A549 (cell line): Measurements from ENCODE around the gene IRF1. TPM values are rescaled to one million over a fixed set of nuclear protein-coding genes. Genes with fewer than 3 reads are reported as not detected.

Experiments used
- ATAC-seq, 2 experiments: fragments of 200-7000 bp in 1 of 2; fragments of >200 bp in 1 of 2; cut with Nextera tagmentation in 1 of 2; cut with Tn5 transposase in 1 of 2; 3 replicates each; pipeline versions ENCODE4 v1.8.0 to v1.9.1; 2018 to 2020; ENCODE audit warnings: mild to moderate bottlenecking in 1 of 2, moderate library complexity in 1 of 2
- CTCF ChIA-PET: fragments of 300-600 bp; sonication (Branson Sonifier 250); formaldehyde crosslinking; extraction: SDS; loops from one replicate; lab custom pipeline; 2021; ENCODE audit warnings: antibody characterized with exemption, inconsistent platforms; lab: Yijun Ruan, JAX
- POLR2A ChIA-PET: fragments of 350-600 bp; formaldehyde crosslinking; extraction: SDS; loops from one replicate; lab custom pipeline; 2021; ENCODE audit warnings: antibody characterized with exemption, inconsistent platforms; lab: Yijun Ruan, JAX
- DNase-seq, 2 experiments: peaks; one replicate each; pipeline versions ENCODE4 v3.0.0 to v3.0.0-alpha.2; 2011 to 2016; ENCODE audit warnings: low read depth in 1 of 2, low spot score in 1 of 2
- FAIRE-seq: peaks from 2 replicates; lab custom pipeline; 2011; peaks lifted over from hg19 to GRCh38; lab: Jason Lieb, UNC
- H3K27ac ChIP-seq, 2 experiments: fragments of >200 bp; sonication (Bioruptor Twin); formaldehyde crosslinking; 3 replicates each; pipeline ENCODE4 v1.5.1; 2016 to 2017
- H3K4me1 ChIP-seq: fragments of >200 bp; sonication (Bioruptor Twin); formaldehyde crosslinking; 3 replicates; pipeline ENCODE4 v1.6.1; 2016
- H3K4me2 ChIP-seq: fragments of >200 bp; sonication (Bioruptor Twin); formaldehyde crosslinking; 3 replicates; pipeline ENCODE4 v1.6.1; 2016
- H3K4me3 ChIP-seq: fragments of >200 bp; sonication (Bioruptor Twin); formaldehyde crosslinking; 3 replicates; pipeline ENCODE4 v1.5.1; 2016
- H3K9me3 ChIP-seq: fragments of >200 bp; sonication (Bioruptor Twin); formaldehyde crosslinking; 3 replicates; pipeline ENCODE4 v1.6.1; 2016
- CBX8 ChIP-seq: fragments of 200-600 bp; sonication (generic); IDR thresholded peaks from 2 replicates; pipeline ENCODE4 v1.6.1; 2016
- CHD2 ChIP-seq: fragments of 150-350 bp; IDR thresholded peaks from 2 replicates; pipeline ENCODE4 v1.6.1; 2014; ENCODE audit warnings: low read length; ENCODE audit not compliant: partially characterized antibody
- CTCF ChIP-seq: fragments of >200 bp; sonication (Bioruptor Twin); formaldehyde crosslinking; IDR thresholded peaks from 3 replicates; pipeline ENCODE4 v1.5.1; 2016
- EHF ChIP-seq: fragments of 250-450 bp; sonication (Bioruptor Pico); IDR thresholded peaks from 2 replicates; pipeline ENCODE4 v1.5.0; 2020; ENCODE audit warnings: mild to moderate bottlenecking
- ESRRA ChIP-seq: fragments of 150-350 bp; IDR thresholded peaks from 2 replicates; pipeline ENCODE4 v1.6.1; 2014; ENCODE audit warnings: mild to moderate bottlenecking, low read length, borderline replicate concordance
- FOSL2 ChIP-seq, 2 experiments: fragments of 450-650 bp in 1 of 2; fragments of >200 bp in 1 of 2; sonication (Bioruptor Twin) in 1 of 2; formaldehyde crosslinking; IDR thresholded peaks; 2 replicates each; pipeline versions ENCODE4 v1.5.0 to v1.6.1; 2016 to 2020; ENCODE audit warnings: mild to moderate bottlenecking in 1 of 2, moderate library complexity in 1 of 2
- FOXS1 ChIP-seq: fragments of 250-450 bp; sonication (Bioruptor Pico); IDR thresholded peaks from 2 replicates; pipeline ENCODE4 v1.5.0; 2020; ENCODE audit warnings: mild to moderate bottlenecking, moderate library complexity
- GATA3 ChIP-seq: IDR thresholded peaks from 2 replicates; pipeline ENCODE4 v1.6.1; 2012; ENCODE audit warnings: borderline replicate concordance
- HDAC2 ChIP-seq: fragments of 200-600 bp; sonication (generic); IDR thresholded peaks from 2 replicates; pipeline ENCODE4 v1.6.1; 2016
- HEYL ChIP-seq: fragments of 250-450 bp; sonication (Bioruptor Pico); IDR thresholded peaks from 2 replicates; pipeline ENCODE4 v1.8.0; 2021; ENCODE audit warnings: mild to moderate bottlenecking, moderate library complexity
- HOXB5 ChIP-seq: fragments of 250-450 bp; sonication (Bioruptor Pico); IDR thresholded peaks from 2 replicates; pipeline ENCODE4 v1.5.0; 2020; ENCODE audit warnings: mild to moderate bottlenecking, moderate library complexity
- JUNB ChIP-seq: fragments of >200 bp; sonication (Bioruptor Twin); formaldehyde crosslinking; IDR thresholded peaks from 2 replicates; pipeline ENCODE4 v1.6.1; 2016
- MAFK ChIP-seq: fragments of 450-650 bp; IDR thresholded peaks from 2 replicates; pipeline ENCODE4 v1.6.1; 2014; ENCODE audit not compliant: partially characterized antibody
- MAZ ChIP-seq: fragments of 150-350 bp; IDR thresholded peaks from 2 replicates; pipeline ENCODE4 v1.6.1; 2014; ENCODE audit warnings: antibody characterized with exemption, low read depth, low read length, borderline replicate concordance
- MYC ChIP-seq: IDR thresholded peaks from 2 replicates; pipeline ENCODE4 v1.6.1; 2012; ENCODE audit warnings: mild to moderate bottlenecking, inconsistent platforms, low read length, improper control_type of control experiment, borderline replicate concordance
- NFE2L2 ChIP-seq: fragments of 150-350 bp; conservative IDR thresholded peaks from 2 replicates; pipeline ENCODE4 v1.6.1; 2014; ENCODE audit warnings: low read length
- NPAS2 ChIP-seq: fragments of 250-450 bp; sonication (Bioruptor Pico); IDR thresholded peaks from 2 replicates; pipeline ENCODE4 v1.8.0; 2022; ENCODE audit warnings: mild to moderate bottlenecking, moderate library complexity, borderline replicate concordance
- PHF8 ChIP-seq: fragments of 200-600 bp; sonication (generic); IDR thresholded peaks from 2 replicates; pipeline ENCODE4 v1.6.1; 2016; ENCODE audit warnings: low read depth, mild to moderate bottlenecking, antibody characterized with exemption, moderate library complexity, borderline replicate concordance
- POLR2A ChIP-seq: IDR thresholded peaks from 2 replicates; pipeline ENCODE4 v1.6.1; 2012; ENCODE audit warnings: mild to moderate bottlenecking, low read length
- POLR2AphosphoS2 ChIP-seq: conservative IDR thresholded peaks from 2 replicates; pipeline ENCODE4 v1.6.1; 2012; ENCODE audit warnings: low read length, improper control_type of control experiment, inconsistent platforms
- RAD21 ChIP-seq, 2 experiments: fragments of >200 bp in 1 of 2; sonication (Bioruptor Twin) in 1 of 2; formaldehyde crosslinking in 1 of 2; IDR thresholded peaks in 1 of 2; conservative IDR thresholded peaks in 1 of 2; 2 replicates in 1 of 2; 3 replicates in 1 of 2; pipeline ENCODE4 v1.6.1; 2012 to 2018; ENCODE audit warnings: inconsistent platforms in 1 of 2
- SMC3 ChIP-seq: fragments of >200 bp; sonication (Bioruptor Twin); formaldehyde crosslinking; IDR thresholded peaks from 3 replicates; pipeline ENCODE4 v1.6.1; 2018; ENCODE audit warnings: inconsistent platforms
- SREBF2 ChIP-seq: fragments of 450-650 bp; IDR thresholded peaks from 2 replicates; pipeline ENCODE4 v1.6.1; 2014; ENCODE audit warnings: mild to moderate bottlenecking, moderate library complexity
- TP53 ChIP-seq: fragments of 250-450 bp; sonication (Bioruptor Pico); IDR thresholded peaks from 2 replicates; pipeline ENCODE4 v1.5.0; 2021; ENCODE audit warnings: mild to moderate bottlenecking, moderate library complexity
- ZC3H11A ChIP-seq: fragments of 450-650 bp; IDR thresholded peaks from 2 replicates; pipeline ENCODE4 v1.6.1; 2014; ENCODE audit warnings: antibody characterized with exemption, mild to moderate bottlenecking
- WGBS: methylation state at CpG from one replicate; pipeline ENCODE4 v1.1.6; 2017; ENCODE audit errors: missing lambda C conversion rate; 5-methylcytosine and 5-hydroxymethylcytosine counted together
- polyA plus RNA-seq, 4 experiments: library from polyadenylated mRNA; depleted of rRNA in 3 of 4; stranded (reverse); fragments of >200 nt; fragmentation: RNase III in 1 of 4; extraction: RNeasy Plus Mini Kit Qiagen cat#74134 plus additional on column Dnase treatment in 1 of 4; gene quantifications; 2 replicates in 3 of 4; 3 replicates in 1 of 4; pipeline ENCODE4 v1.2.3, GENCODE V29; 2011 to 2017
- TF ChIP-seq, protein P1 (sequence below): fragments of 450-650 bp; IDR thresholded peaks from 2 replicates; pipeline ENCODE4 v1.6.1; 2014; ENCODE audit warnings: antibody characterized with exemption
- TF ChIP-seq, protein P2 (sequence below): fragments of >200 bp; sonication (Bioruptor Twin); formaldehyde crosslinking; IDR thresholded peaks from 2 replicates; pipeline ENCODE4 v1.6.1; 2016
- TF ChIP-seq, protein P3 (sequence below): fragments of 200-600 bp; sonication (generic); IDR thresholded peaks from 2 replicates; pipeline ENCODE4 v1.6.1; 2016; ENCODE audit warnings: antibody characterized with exemption, mild to moderate bottlenecking, moderate library complexity

Gene IRF1
- polyA plus RNA-seq, 2 of the 4 experiments (the other 2 are of a cell fraction), result 10.9 to 13.3 TPM

DNA sequence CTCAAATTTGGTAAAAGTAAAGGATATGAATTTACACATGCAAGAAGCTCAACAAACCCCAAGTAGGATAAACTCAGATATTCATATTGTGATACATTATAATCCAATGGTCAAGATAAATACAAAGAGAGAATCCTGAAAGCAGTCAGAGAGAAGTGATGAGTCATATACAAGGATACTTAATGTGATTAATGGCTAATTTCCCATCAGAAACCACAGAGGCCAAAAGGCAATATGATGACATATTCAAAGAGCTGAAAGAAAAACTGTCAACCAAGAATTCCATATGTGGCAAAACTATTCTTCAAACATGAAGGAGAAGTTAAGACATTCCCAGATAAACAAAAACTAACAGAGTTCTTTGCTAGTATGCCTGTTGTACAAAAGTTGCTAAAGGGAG, 19.5 kb upstream of the IRF1 start:
- H3K4me2 ChIP-seq, result no peak overlapping the region
- CTCF ChIA-PET, result interaction anchor here (1.0 to 4.2 kb wide), 4 partner anchors 10 to 123 kb away, joined by 3 to 22 read pairs (median 13); no protein-coding TSS in a partner anchor
- H3K4me1 ChIP-seq, result peaks cover 9% of the 10 kb centered on the region
- no peak overlapping the region for H3K4me3 ChIP-seq
- TF ChIP-seq CBX8 (no peak), HOXB5 (CRISPR knock-in tag) (0 out of 2 replicates have a peak, but pooled peaks have one; percentile 33), FOSL2 (IDR thresholded peaks at IDR 0.05) (no peak), FOSL2 (CRISPR knock-in tag; IDR thresholded peaks at IDR 0.05) (peak; percentile 79), MAZ (no peak), CHD2 (no peak), NPAS2 (CRISPR knock-in tag) (no peak), PHF8 (no peak), HEYL (CRISPR knock-in tag) (no peak), JUNB (no peak), SMC3 (no peak), RAD21 (conservative IDR thresholded peaks at IDR 0.05 in 1 of 2, IDR thresholded peaks at IDR 0.05 in 1 of 2) (no peak), SREBF2 (no peak), CTCF (no peak), POLR2A (no peak), FOXS1 (CRISPR knock-in tag) (no peak), GATA3 (no peak), MAFK (peak; percentile 26), MYC (no peak), NFE2L2 (no peak)
- TF ChIP-seq, protein P1, sequence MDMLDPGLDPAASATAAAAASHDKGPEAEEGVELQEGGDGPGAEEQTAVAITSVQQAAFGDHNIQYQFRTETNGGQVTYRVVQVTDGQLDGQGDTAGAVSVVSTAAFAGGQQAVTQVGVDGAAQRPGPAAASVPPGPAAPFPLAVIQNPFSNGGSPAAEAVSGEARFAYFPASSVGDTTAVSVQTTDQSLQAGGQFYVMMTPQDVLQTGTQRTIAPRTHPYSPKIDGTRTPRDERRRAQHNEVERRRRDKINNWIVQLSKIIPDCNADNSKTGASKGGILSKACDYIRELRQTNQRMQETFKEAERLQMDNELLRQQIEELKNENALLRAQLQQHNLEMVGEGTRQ, result no peak
- TF ChIP-seq, protein P2, sequence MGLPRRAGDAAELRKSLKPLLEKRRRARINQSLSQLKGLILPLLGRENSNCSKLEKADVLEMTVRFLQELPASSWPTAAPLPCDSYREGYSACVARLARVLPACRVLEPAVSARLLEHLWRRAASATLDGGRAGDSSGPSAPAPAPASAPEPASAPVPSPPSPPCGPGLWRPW, result no peak
- FAIRE-seq (no peak), ATAC-seq (no peak), DNase-seq (no peak)
- H3K27ac ChIP-seq, result no peak overlapping the region
- POLR2A ChIA-PET, result no interaction called here
- H3K9me3 ChIP-seq, result peaks cover 18% of the 10 kb centered on the region; the same call in 2 of the 3 replicates

DNA sequence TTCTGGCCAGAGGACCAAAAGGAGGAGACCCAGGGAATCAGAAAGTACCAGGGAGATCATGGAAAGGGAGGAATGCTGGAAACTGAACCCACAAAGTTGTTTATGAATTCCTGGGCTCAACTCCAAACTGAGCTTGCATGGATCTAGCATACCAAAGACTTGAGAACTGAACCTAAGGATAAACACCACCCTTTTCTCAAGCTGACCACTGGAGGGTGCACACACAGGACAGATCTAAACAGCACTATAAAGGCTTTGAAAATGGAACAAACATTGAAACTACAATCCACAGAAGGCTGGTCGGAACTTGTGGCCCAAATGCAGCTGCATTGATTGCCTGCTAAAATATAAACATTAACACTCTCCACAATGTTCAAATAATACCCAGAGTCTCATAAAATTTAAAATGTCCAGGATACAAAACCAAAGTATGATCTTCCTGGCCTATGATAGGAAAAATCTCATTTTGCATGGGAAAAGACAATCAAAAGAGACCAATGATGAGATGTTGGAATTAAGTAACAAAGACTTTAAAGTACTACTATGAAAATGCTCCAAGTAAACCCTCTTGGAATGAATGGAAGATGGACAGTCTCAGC, 15.6 kb upstream of the IRF1 start:
- Histone ChIP-seq H3K4me2 (no peak overlapping the region), H3K9me3 (0 out of 3 replicates have a peak, but pooled peaks cover 2% of the 10 kb centered on the region), H3K4me1 (peaks cover 9% of the 10 kb centered on the region), H3K4me3 (no peak overlapping the region), H3K27ac (0 out of 6 replicates have a peak overlapping the region, but pooled peaks of 1 of the 2 experiments have one; percentile 15)
- FAIRE-seq, result peak; percentile 23
- WGBS, result 8% methylated on average over 1 of the region's 1 CpG
- DNase-seq, result peak; percentile 63 to 64
- ChIA-PET CTCF (interaction anchor here (0.6 to 12.9 kb wide), 15 partner anchors 10 to 315 kb away, joined by 3 to 217 read pairs (median 3); partner anchors contain the start of gene IRF1), POLR2A (interaction anchor here (1.0 to 1.6 kb wide), 3 partner anchors 10 to 51 kb away, joined by 3 to 9 read pairs (median 5); partner anchors contain the start of genes IRF1 and RAD50)
- TF ChIP-seq JUNB (no peak), RAD21 (conservative IDR thresholded peaks at IDR 0.05 in 1 of 2, IDR thresholded peaks at IDR 0.05 in 1 of 2) (peak in 1 of 2 experiments; percentile 51; a peak in 2 of 5 replicates), HOXB5 (CRISPR knock-in tag) (no peak), CTCF (peak; percentile 48), MAFK (no peak), TP53 (CRISPR knock-in tag) (no peak), POLR2AphosphoS2 (no peak), ZC3H11A (no peak), HEYL (CRISPR knock-in tag) (no peak), HDAC2 (no peak), SMC3 (peak; percentile 34; the same call in 2 of the 3 replicates), ESRRA (no peak), EHF (CRISPR knock-in tag) (no peak)
- TF ChIP-seq, protein P3, sequence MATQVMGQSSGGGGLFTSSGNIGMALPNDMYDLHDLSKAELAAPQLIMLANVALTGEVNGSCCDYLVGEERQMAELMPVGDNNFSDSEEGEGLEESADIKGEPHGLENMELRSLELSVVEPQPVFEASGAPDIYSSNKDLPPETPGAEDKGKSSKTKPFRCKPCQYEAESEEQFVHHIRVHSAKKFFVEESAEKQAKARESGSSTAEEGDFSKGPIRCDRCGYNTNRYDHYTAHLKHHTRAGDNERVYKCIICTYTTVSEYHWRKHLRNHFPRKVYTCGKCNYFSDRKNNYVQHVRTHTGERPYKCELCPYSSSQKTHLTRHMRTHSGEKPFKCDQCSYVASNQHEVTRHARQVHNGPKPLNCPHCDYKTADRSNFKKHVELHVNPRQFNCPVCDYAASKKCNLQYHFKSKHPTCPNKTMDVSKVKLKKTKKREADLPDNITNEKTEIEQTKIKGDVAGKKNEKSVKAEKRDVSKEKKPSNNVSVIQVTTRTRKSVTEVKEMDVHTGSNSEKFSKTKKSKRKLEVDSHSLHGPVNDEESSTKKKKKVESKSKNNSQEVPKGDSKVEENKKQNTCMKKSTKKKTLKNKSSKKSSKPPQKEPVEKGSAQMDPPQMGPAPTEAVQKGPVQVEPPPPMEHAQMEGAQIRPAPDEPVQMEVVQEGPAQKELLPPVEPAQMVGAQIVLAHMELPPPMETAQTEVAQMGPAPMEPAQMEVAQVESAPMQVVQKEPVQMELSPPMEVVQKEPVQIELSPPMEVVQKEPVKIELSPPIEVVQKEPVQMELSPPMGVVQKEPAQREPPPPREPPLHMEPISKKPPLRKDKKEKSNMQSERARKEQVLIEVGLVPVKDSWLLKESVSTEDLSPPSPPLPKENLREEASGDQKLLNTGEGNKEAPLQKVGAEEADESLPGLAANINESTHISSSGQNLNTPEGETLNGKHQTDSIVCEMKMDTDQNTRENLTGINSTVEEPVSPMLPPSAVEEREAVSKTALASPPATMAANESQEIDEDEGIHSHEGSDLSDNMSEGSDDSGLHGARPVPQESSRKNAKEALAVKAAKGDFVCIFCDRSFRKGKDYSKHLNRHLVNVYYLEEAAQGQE, result no peak
- peak; percentile 87 to 91 for ATAC-seq
